K562 (cell line): Measurements from ENCODE around the gene TAS2R42. TPM values are rescaled to one million over a fixed set of nuclear protein-coding genes. Genes with fewer than 3 reads are reported as not detected.

Experiments used
- ATAC-seq: fragments of 200-7000 bp; cut with Tn5 transposase; 3 replicates; pipeline ENCODE4 v1.9.1; 2020; ENCODE audit warnings: moderate library complexity
- BruUV-seq: library from RNA; stranded (reverse); fragments of 400-500 nt; replicated peaks from 2 replicates; lab custom pipeline; 2021; lab: Mats Ljungman, UMichigan
- CTCF ChIA-PET: fragments of 300-600 bp; formaldehyde crosslinking; extraction: SDS; loops from one replicate; lab custom pipeline; 2021; ENCODE audit warnings: low intra/inter-chr PET ratio; lab: Yijun Ruan, JAX
- POLR2A ChIA-PET: fragments of 300-600, 350-650 bp; sonication (Branson Sonifier 250); formaldehyde crosslinking; extraction: SDS; loops from one replicate; lab custom pipeline; 2021; ENCODE audit warnings: antibody characterized with exemption, inconsistent platforms; lab: Yijun Ruan, JAX
- DNase-seq, 4 experiments: peaks; one replicate each; pipeline versions ENCODE4 v3.0.0 to v3.0.0-alpha.2; 2011 to 2018; ENCODE audit warnings: low spot score in 3 of 4, mixed read lengths in 3 of 4; ENCODE audit errors: extremely low read depth in 1 of 4
- FAIRE-seq: peaks from 2 replicates; lab custom pipeline; 2011; peaks lifted over from hg19 to GRCh38; lab: Jason Lieb, UNC
- H2AFZ ChIP-seq: 2 replicates; pipeline ENCODE4 v1.6.0; 2011; ENCODE audit warnings: low read depth, low read length, control low read depth, inconsistent platforms
- H3K27ac ChIP-seq: fragments of 200-600 bp; 3 replicates; pipeline ENCODE4 v1.8.0; 2011; ENCODE audit warnings: low read depth, mild to moderate bottlenecking, control low read depth, inconsistent platforms, low read length, moderate library complexity, mixed read lengths; ENCODE audit errors: extremely low read depth
- H3K27me3 ChIP-seq, 2 experiments: fragments of 300-600 bp in 1 of 2; 2 replicates in 1 of 2; 3 replicates in 1 of 2; pipeline versions ENCODE4 v1.6.0 to v1.8.0; 2011; ENCODE audit warnings: inconsistent platforms in 2 of 2, low read length in 2 of 2, mild to moderate bottlenecking in 1 of 2, mixed read lengths in 1 of 2, moderate library complexity in 1 of 2; ENCODE audit not compliant: control insufficient read depth in 2 of 2, insufficient read depth in 2 of 2
- H3K36me3 ChIP-seq: fragments of 300-600 bp; 3 replicates; pipeline ENCODE4 v1.8.0; 2011; ENCODE audit warnings: mild to moderate bottlenecking, low read length, inconsistent platforms; ENCODE audit not compliant: control insufficient read depth, insufficient read depth
- H3K4me1 ChIP-seq, 2 experiments: fragments of 200-600 bp in 1 of 2; replicated peaks in 1 of 2; 2 replicates in 1 of 2; 3 replicates in 1 of 2; pipeline versions ENCODE4 v1.5.1 to v1.8.0; 2011; ENCODE audit warnings: inconsistent platforms in 2 of 2, low read length in 2 of 2, mild to moderate bottlenecking in 1 of 2, mixed read lengths in 1 of 2, moderate library complexity in 1 of 2; ENCODE audit not compliant: control insufficient read depth in 2 of 2, insufficient read depth in 2 of 2
- H3K4me2 ChIP-seq: 2 replicates; pipeline ENCODE4 v1.6.1; 2011; ENCODE audit warnings: low read length, control low read depth, inconsistent platforms, mixed read lengths; ENCODE audit not compliant: insufficient read depth
- H3K4me3 ChIP-seq: fragments of 200-600 bp; sonication (generic), shearing (Covaris generic); 2 replicates; pipeline ENCODE4 v1.5.1; 2016; ENCODE audit warnings: control low read depth, inconsistent platforms
- H3K79me2 ChIP-seq: fragments of 200-600 bp; 3 replicates; pipeline ENCODE4 v1.8.0; 2011; ENCODE audit warnings: low read length, inconsistent platforms; ENCODE audit not compliant: control insufficient read depth, insufficient read depth
- H3K9ac ChIP-seq, 2 experiments: 2 replicates each; pipeline versions ENCODE4 v1.6.0 to v1.6.1; 2011; ENCODE audit warnings: low read depth in 2 of 2, low read length in 2 of 2, control low read depth in 1 of 2, inconsistent platforms in 1 of 2, mild to moderate bottlenecking in 1 of 2, mixed read lengths in 1 of 2; ENCODE audit not compliant: insufficient read depth in 1 of 2
- H3K9me1 ChIP-seq: one replicate; pipeline ENCODE4 v1.6.0; 2011; ENCODE audit warnings: inconsistent platforms, mild to moderate bottlenecking, low read length, moderate library complexity; ENCODE audit not compliant: control insufficient read depth, insufficient read depth
- H3K9me3 ChIP-seq: replicated peaks from 2 replicates; pipeline ENCODE4 v1.5.1; 2011; ENCODE audit warnings: low read depth, low read length, inconsistent platforms; ENCODE audit not compliant: control insufficient read depth, insufficient read depth
- H4K20me1 ChIP-seq: replicated peaks from 2 replicates; pipeline ENCODE4 v1.6.1; 2011; ENCODE audit warnings: low read length, inconsistent platforms, mixed read lengths; ENCODE audit not compliant: control insufficient read depth, insufficient read depth
- ASH1L ChIP-seq: fragments of 450-650 bp; IDR thresholded peaks from 2 replicates; pipeline ENCODE4 v1.6.1; 2018; ENCODE audit warnings: borderline replicate concordance, mild to moderate bottlenecking, low read depth; ENCODE audit not compliant: partially characterized antibody
- DNMT1 ChIP-seq: fragments of 450-650 bp; IDR thresholded peaks from 2 replicates; pipeline ENCODE4 v1.6.1; 2016; ENCODE audit warnings: antibody characterized with exemption, mild to moderate bottlenecking
- E2F4 ChIP-seq: sonication (generic); formaldehyde crosslinking; IDR thresholded peaks from 2 replicates; pipeline ENCODE4 v1.8.0; 2022; ENCODE audit warnings: mild to moderate bottlenecking, low read depth, missing genetic modification reagents
- EP400 ChIP-seq: fragments of 450-650 bp; IDR thresholded peaks from 2 replicates; pipeline ENCODE4 v1.6.1; 2017; ENCODE audit warnings: antibody characterized with exemption, mild to moderate bottlenecking, moderate library complexity
- EWSR1 ChIP-seq: fragments of 450-650 bp; IDR thresholded peaks from 2 replicates; pipeline ENCODE4 v1.6.1; 2018; ENCODE audit warnings: borderline replicate concordance, mild to moderate bottlenecking, low read depth, moderate library complexity; ENCODE audit not compliant: partially characterized antibody
- KAT2B ChIP-seq: IDR thresholded peaks from one replicate; pipeline ENCODE4 v1.6.1; 2012; ENCODE audit warnings: low read depth, mild to moderate bottlenecking, control low read depth, inconsistent platforms, low read length, moderate library complexity
- PHF21A ChIP-seq: fragments of 450-650 bp; IDR thresholded peaks from 2 replicates; pipeline ENCODE4 v1.6.1; 2017; ENCODE audit warnings: low read depth, borderline replicate concordance
- SMAD2 ChIP-seq: fragments of 150-350 bp; IDR thresholded peaks from 2 replicates; pipeline ENCODE4 v1.6.1; 2014; ENCODE audit warnings: low read depth, mild to moderate bottlenecking, low read length
- ZNF197 ChIP-seq: fragments of 200-800 bp; sonication (Bioruptor generic); IDR thresholded peaks from 2 replicates; pipeline ENCODE4 v1.6.1; 2016; ENCODE audit warnings: low read depth, missing genetic modification characterization, missing compliant biosample characterization
- ZNF212 ChIP-seq: fragments of 450-650 bp; formaldehyde crosslinking; IDR thresholded peaks from 2 replicates; pipeline ENCODE4 v1.4.0; 2020; ENCODE audit warnings: mild to moderate bottlenecking
- ZNF408 ChIP-seq: fragments of 250-450 bp; sonication (Bioruptor Pico); IDR thresholded peaks from 2 replicates; pipeline ENCODE4 v1.4.0; 2020; ENCODE audit warnings: low read depth, mild to moderate bottlenecking, moderate library complexity
- ZNF668 ChIP-seq: fragments of 250-450 bp; sonication (Bioruptor Pico); IDR thresholded peaks from 2 replicates; pipeline ENCODE4 v1.8.0; 2022; ENCODE audit warnings: mild to moderate bottlenecking, inconsistent platforms
- WGBS: fragments of 100-300 bp; shearing (Covaris generic); methylation state at CpG from one replicate; pipeline ENCODE4 v1.1.6; 2016; ENCODE audit warnings: low coverage, mixed read lengths; ENCODE audit not compliant: insufficient coverage; ENCODE audit errors: missing lambda C conversion rate; 5-methylcytosine and 5-hydroxymethylcytosine counted together
- in situ Hi-C: fragments of 300-500 bp; cut with MboI; formaldehyde crosslinking; loops from 4 replicates; pipeline ENCODE4 v1.15.0; 2018; ENCODE audit warnings: inconsistent platforms, mixed read lengths
- intact Hi-C: fragments of 100-400 bp; cut with micrococcal nuclease; formaldehyde crosslinking; loops from 2 replicates; pipeline ENCODE4 v1.14.2; 2022
- polyA plus RNA-seq, 8 experiments: library from polyadenylated mRNA; depleted of rRNA in 4 of 8; stranded (reverse) in 5 of 8; unstranded in 3 of 8; fragments of >200 nt; fragmentation: Nextera tagmentation in 2 of 8; fragmentation: Illumina TruSeq in 1 of 8; extraction: Ambion mirVana in 2 of 8; extraction: Trizol in 1 of 8; gene quantifications; 2 replicates each; pipeline versions ENCODE4 v1.2.1 to v1.2.3, GENCODE V29; 2011 to 2014; ENCODE audit warnings: inconsistent platforms in 1 of 8, missing spikeins in 1 of 8
- total RNA-seq, 7 experiments: library from RNA; depleted of rRNA in 6 of 7; stranded (reverse); fragments of >200 nt in 6 of 7; fragmentation: Illumina TruSeq in 2 of 7; extraction: Trizol in 2 of 7; gene quantifications; 2 replicates each; pipeline versions ENCODE4 v1.2.1 to v1.2.3, GENCODE V29; 2011 to 2021; ENCODE audit warnings: low replicate concordance in 1 of 7
- TF ChIP-seq, protein P1 (sequence below): fragments of 450-650 bp; formaldehyde crosslinking; IDR thresholded peaks from 2 replicates; pipeline ENCODE4 v1.4.0; 2020; ENCODE audit warnings: mild to moderate bottlenecking, moderate library complexity

The TAS2R42 gene
- total and polyA plus RNA-seq, 9 of the 15 experiments (the other 6 are each of a cell fraction or from before 2014, with no cell fraction given), result not detected

- CTCF ChIA-PET, result no interaction called here
- Histone ChIP-seq H3K9me1 (no peaks in the 10 kb centered on the region), H3K4me2 (no peak overlapping the region), H4K20me1 (no peaks in the 10 kb centered on the region), H3K27ac (no peak overlapping the region), H3K27me3 (no peaks in the 10 kb centered on the region), H3K9ac (no peak overlapping the region), H3K36me3 (no peaks in the 10 kb centered on the region), H3K79me2 (peaks cover 35% of the 10 kb centered on the region), H2AFZ (no peak overlapping the region), H3K9me3 (no peaks in the 10 kb centered on the region; the same call in 1 of the 2 replicates), H3K4me3 (no peak overlapping the region), H3K4me1 (no peaks in the 10 kb centered on the region)
- in situ Hi-C loops, result no loop called here
- ATAC-seq (no peak), DNase-seq (no peak), FAIRE-seq (no peak)
- POLR2A ChIA-PET, result no interaction called here
- TF ChIP-seq ZNF668, result no peak
- no peak for TF ChIP-seq EP400
- no peak for TF ChIP-seq SMAD2
- no peak for TF ChIP-seq PHF21A
- TF ChIP-seq EWSR1, result no peak
- TF ChIP-seq, protein P1, sequence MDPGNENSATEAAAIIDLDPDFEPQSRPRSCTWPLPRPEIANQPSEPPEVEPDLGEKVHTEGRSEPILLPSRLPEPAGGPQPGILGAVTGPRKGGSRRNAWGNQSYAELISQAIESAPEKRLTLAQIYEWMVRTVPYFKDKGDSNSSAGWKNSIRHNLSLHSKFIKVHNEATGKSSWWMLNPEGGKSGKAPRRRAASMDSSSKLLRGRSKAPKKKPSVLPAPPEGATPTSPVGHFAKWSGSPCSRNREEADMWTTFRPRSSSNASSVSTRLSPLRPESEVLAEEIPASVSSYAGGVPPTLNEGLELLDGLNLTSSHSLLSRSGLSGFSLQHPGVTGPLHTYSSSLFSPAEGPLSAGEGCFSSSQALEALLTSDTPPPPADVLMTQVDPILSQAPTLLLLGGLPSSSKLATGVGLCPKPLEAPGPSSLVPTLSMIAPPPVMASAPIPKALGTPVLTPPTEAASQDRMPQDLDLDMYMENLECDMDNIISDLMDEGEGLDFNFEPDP (CRISPR knock-in tag), result no peak
- TF ChIP-seq ZNF212, result no peak
- TF ChIP-seq ASH1L, result no peak
- no peak for TF ChIP-seq E2F4 (CRISPR knock-in tag)
- TF ChIP-seq DNMT1, result no peak
- no peak for TF ChIP-seq ZNF408 (CRISPR knock-in tag)
- no peak for TF ChIP-seq ZNF197 (CRISPR knock-in tag)
- TF ChIP-seq KAT2B, result no peak
- no TSS peak for BruUV-seq
- intact Hi-C loops, result no loop called here
- 100% methylated on average over 1 of the region's 1 CpG for WGBS
Observed at GRCh38 chr12:11147420-11147819, 39.3 kb downstream of the TAS2R42 start.
